A673 (cell line): Measurements from ENCODE around the gene ICAM3.

Source experiments
- EZH2 ChIP-seq: fragments of 200-600 bp; sonication (generic); IDR thresholded peaks from 2 replicates; pipeline ENCODE4 v1.6.1; 2017; ENCODE audit warnings: borderline replicate concordance, low read depth, mild to moderate bottlenecking, mixed read lengths, antibody characterized with exemption, low read length; ENCODE audit not compliant: poor library complexity, severe bottlenecking
- TF ChIP-seq, protein P1 (sequence below): fragments of 300-800, 200-600 bp; sonication (generic); conservative IDR thresholded peaks from 2 replicates; pipeline ENCODE4 v1.5.1; 2017; ENCODE audit warnings: low read depth, mild to moderate bottlenecking, antibody characterized with exemption, low read length, moderate library complexity, mixed read lengths

GRCh38 chr19:10372690-10373089 lies 33.3 kb upstream of the ICAM3 start:
- TF ChIP-seq, protein P1, sequence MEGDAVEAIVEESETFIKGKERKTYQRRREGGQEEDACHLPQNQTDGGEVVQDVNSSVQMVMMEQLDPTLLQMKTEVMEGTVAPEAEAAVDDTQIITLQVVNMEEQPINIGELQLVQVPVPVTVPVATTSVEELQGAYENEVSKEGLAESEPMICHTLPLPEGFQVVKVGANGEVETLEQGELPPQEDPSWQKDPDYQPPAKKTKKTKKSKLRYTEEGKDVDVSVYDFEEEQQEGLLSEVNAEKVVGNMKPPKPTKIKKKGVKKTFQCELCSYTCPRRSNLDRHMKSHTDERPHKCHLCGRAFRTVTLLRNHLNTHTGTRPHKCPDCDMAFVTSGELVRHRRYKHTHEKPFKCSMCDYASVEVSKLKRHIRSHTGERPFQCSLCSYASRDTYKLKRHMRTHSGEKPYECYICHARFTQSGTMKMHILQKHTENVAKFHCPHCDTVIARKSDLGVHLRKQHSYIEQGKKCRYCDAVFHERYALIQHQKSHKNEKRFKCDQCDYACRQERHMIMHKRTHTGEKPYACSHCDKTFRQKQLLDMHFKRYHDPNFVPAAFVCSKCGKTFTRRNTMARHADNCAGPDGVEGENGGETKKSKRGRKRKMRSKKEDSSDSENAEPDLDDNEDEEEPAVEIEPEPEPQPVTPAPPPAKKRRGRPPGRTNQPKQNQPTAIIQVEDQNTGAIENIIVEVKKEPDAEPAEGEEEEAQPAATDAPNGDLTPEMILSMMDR: no peak
- TF ChIP-seq EZH2: no peak
